HG03460 (cell line): ENCODE measurements around the gene HAUS8.
"Not testable (repeated sequence)": the region's sequence is repeated elsewhere in the genome, so short reads cannot be mapped to it uniquely, and the experiment has no call there.

Source experiments
- ATAC-seq: cut with Tn5 transposase; IDR thresholded peaks from one replicate; pipeline ENCODE4 v1.9.1; 2021; ENCODE audit not compliant: unreplicated experiment

Gene HAUS8

DNA sequence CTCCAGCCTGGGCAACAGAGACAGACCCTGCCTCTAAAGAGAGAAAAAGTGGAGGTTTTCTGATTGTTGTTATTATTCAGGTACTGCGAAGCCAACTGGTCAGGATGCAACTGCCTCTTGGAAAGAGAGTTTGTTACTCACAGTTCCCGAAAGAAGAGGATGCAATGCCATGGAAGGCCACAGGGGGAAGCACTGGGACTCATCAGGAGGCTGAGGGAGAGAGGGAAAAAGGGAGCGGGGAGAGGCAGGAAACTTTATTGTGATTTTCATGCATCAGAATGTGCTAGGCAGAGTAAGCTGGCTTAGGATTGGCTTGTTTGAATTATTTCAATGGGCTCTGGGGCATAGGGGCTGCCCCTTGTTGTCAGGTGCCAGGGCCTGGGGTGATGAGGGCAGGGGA, 27.9 kb upstream of the HAUS8 start:
- no peak for ATAC-seq

DNA sequence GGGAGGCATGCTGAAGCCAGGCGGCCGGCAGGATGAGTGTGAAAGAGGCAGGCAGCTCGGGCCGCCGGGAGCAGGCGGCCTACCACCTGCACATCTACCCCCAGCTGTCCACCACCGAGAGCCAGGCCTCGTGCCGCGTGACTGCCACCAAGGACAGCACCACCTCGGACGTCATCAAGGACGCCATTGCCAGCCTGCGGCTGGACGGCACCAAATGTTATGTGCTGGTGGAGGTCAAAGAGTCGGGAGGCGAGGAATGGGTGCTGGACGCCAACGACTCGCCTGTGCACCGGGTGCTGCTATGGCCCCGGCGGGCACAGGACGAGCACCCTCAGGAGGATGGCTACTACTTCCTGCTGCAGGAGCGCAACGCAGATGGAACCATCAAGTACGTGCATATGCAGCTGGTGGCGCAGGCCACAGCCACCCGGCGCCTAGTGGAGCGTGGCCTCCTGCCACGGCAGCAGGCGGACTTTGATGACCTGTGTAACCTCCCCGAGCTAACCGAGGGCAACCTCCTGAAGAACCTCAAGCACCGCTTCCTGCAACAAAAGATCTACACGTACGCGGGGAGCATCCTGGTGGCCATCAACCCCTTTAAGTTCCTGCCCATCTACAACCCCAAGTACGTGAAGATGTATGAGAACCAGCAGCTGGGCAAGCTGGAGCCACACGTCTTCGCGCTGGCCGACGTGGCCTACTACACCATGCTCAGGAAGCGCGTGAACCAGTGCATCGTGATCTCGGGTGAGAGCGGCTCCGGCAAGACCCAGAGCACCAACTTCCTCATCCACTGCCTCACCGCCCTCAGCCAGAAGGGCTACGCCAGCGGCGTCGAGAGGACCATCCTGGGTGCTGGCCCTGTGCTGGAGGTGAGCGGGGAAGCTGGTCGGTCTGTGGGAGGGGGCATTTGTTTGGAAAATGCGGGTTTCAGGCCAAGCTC, 26.7 kb upstream of the HAUS8 start:
- ATAC-seq: no peak

DNA sequence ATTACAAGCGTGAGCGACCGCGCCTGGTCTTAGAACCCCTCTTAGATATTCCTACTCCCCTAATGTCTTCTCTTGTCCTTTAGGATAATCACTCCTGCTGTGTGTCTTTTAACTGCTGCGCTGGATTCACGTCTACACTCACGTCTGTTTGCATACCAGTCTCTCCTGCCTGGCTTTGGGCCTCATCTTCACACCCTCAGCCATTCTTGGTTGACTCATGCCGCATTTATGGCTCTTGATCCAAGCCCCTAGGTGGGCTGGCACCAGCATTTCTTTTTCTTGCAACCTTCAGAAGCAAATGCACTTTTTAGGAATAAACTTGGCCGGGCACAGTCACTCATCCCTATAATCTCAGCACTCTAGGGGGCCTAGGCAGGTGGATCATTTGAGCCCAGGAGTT, 23.1 kb upstream of the HAUS8 start:
- no peak for ATAC-seq

DNA sequence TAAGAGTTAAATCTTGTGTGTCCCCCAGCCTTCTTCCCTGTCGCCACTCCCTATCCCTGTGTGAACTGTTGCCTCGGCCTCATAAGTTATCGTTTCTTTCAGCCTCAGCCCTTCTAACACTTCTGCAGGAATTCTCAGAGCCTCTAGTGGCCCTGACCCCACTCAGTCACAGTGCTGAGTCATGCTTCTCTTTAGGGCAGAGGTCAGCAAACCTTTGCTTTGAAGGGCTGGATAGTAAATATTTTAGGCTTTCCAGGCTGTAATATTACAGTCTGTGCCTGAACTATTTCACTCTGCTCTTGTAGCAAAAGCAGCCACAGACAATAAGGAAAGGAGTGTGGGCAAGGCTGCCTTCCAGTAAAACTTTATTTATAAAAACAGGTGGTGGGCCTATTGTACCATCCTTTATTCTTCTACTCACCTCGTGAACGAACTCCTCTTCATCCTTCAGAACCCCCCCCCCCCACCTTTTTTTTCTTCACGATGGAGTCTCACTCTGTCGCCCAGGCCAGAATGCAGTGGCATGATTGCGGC, 22.4 kb upstream of the HAUS8 start:
- ATAC-seq: no peak

DNA sequence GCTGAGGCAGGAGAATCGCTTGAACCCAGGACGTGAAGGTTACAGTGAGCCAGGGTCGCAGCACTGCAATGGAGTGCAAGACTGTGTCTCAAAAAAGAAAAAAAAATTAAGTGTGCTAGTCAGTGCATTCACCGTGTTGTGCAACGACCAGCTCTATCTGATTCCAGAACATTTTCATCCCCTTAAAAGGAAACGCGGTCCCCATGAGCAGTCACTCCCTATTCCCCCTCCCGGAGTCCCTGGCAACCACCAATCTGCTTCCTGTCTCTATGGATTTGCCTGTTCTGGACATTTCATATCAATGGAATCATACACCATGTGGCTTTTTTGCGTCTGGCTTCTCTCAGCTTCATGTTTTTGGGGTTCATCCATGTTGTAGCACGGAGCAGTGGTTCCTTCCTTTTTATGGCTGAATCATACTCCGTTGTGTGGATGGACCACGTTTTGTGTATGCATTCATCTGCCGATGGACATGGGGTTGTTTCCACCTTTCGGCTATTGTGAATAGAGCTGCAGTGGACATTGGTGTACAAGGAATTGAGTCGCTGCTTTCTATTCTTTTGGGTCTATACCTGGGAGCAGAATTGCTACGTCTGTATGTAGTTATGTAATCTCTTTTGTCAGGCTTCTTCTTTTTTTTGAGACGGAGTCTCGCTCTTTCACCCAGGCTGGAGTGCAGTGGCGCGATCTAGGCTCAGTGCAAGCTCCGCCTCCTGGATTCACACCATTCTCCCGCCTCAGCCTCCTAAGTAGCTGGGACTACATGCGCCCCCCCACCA, 20.1 kb upstream of the HAUS8 start:
- ATAC-seq: no peak

DNA sequence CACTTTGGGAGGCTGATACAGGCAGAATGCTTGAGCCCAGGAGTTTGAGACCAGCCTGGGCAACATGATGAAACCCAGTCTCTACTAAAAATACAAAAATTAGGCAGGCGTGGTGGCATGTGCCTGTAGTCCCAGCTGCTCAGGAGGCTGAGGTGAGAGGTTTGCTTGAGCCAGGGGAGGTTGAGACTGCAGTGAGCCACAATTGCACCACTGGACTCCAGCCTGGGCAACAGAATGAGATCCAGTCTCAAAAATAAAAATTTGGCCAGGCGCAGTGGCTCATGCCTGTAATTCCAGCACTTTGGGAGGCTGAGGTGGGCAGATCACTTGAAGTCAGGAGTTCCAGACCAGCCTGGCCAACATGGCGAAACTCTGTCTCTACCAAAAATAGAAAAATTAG, 19.4 kb upstream of the HAUS8 start:
- ATAC-seq: not testable (repeated sequence)

DNA sequence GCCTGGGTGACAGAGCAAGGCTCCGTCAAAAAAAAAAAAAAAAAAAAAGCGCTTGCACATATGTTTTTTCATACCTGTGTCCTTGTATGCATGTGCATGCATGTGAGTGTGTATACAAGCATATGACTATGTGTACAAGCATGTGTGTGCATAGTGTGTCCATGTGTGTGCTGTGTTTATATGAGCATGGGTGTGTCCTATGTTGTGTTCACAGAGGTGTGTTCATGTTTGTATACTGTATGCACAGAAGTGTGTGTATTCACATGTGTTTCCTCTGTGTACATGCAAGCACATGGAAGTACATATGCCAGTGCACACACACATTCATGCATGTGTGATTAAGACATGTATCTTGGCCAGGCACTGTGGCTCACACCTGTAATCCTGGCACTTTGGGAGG, 17.4 kb upstream of the HAUS8 start:
- no peak for ATAC-seq

DNA sequence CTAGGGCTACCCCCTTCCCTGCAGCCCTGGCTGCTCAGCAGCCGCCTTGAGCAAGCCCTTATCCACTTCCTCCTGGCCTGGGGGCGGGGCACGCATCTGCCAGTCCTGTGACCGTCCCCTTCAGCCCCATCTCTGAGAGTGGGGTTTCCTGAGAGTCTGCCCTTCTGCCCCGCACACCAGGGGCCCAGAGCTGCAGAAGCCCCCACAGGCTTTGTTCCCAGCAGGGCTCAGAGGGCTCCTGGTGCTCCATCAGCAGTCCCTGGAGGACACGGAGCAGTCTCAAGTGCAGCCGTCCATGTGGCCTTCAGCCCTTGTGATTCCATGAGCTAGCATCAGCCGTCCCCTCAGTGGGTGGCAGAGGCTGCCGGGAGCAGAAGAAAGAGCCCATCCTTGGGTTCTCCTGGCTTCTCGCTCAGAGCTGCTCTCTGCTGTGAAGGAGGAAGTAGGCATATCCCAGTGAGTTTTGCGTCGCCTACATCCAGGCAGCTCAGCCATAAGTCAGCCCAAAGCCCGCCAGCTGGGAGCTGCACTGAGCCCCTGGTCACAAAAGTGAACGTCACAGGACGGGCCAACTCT, 16.6 kb upstream of the HAUS8 start:
- no peak for ATAC-seq

DNA sequence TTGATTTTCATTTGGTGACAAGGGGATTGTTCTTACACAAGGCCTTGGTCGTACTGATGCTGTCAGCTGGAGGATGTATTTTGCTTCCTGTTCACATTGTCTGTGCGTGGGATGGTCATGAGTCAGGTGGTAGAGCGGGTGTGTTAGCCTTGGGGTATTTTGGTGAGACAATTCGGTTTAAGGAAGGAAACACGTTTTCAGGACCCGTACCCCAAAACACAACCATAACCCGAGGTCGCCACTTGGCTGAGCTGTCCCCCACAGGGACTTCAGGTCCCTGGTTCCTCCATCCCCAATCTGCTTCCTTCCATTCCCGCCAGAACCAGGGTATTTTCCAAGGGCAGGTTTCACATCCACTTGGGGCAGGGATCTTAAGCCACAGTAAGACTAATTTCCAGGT, 15.3 kb upstream of the HAUS8 start:
- ATAC-seq: no peak

DNA sequence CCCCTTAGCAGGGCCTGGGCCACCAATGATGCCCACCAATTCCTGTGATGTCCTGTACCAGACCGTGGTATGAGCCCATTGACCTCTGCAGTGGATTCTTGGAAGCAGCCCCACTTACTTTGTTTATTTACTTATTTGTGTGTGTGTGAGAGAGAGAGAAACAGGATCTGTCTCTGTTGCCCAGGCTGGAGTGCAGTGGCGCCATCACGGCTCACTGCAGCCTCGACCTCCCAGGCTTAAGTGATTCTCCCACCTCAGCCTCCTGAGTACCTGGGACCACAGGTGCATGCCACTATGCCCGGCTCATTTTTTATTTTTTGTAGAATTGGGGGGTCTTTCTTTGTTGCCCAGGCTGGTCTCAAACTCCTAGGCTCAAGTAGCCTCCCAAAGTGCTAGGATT, 13.3 kb upstream of the HAUS8 start:
- no peak for ATAC-seq

DNA sequence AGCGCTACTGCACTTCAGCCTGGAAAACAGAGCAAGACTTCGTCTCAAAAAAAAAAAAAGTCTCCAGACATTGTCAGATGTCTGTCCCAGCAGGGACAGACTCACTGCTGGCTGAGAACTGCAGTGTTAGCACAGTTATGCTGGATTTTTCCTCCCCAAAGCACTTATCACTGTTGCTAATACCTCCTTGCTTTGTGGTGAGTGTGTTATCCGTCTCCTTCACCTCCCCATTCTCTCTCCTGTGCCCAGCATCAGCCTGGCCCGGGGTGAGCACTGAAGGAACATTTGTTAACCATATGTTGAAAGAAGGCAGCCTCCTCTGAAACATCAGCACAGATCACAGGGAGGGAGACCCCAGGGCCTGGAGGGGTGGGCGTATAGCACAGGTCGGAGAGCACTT, 11.6 kb upstream of the HAUS8 start:
- no peak for ATAC-seq

DNA sequence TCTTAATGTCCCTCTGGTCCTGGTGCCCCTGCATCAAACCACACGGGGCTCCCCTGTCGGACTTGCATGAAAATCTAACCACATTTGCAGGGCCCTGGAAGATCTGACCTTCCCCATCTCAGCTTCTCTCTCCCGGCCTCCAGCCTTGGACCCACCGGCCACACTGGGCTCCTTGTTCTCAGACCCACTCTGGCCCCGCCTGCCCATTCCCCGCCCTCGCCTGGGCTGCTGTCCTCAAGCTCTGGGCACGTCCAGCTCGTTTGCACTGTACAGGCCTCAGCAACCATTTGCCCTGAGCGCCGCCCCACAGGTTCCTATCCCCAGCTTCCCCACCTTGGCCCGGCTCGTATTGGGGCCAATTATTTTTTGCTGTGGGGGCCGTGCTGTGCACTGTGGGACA, 10.9 kb upstream of the HAUS8 start:
- ATAC-seq: no peak

DNA sequence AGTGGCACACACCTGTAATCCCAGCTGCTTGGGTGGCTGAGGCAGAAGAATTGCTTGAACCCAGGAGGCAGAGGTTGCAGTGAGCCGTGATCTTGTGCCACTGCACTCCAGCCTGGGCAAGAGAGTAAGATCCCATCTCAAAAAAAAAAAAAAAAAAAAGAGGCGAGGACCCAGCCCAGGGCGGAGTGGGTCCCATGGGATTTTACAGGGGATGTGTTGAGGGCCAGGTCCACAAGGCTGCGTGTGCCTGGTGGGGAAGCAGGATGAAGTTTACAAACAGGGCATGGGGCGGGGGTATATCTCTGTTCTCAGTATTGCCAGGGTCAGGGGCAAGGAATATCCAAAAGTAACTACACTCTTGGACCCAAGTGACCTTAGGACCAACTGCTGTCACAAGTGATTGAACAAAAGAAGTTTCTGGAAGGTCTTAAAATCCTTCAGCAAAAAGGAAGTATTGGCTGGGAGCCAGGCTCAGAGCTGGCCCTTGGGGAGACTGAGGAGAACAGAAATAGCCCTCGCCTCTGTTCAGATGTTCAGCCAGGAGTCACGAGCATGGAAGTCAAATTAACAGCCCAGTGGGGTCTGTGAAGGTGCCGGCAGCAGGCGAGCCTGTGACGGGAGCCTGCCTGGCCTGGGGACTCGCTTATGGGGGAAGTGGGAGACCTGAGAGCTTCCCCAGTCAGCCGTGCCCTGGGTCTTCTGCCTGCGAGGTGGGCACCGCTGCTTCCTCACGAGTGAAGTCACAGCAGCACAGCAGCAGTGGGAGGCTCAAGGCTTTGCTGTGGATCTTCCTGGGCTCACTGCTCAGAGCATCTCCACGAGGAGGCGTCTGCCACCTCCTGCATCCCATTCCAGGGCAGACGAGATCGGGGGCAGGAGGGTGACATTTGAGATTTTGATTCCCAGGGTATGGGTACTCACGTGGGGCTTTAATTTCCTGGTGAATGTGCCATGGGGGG, 6.7 kb upstream of the HAUS8 start:
- ATAC-seq: no peak

DNA sequence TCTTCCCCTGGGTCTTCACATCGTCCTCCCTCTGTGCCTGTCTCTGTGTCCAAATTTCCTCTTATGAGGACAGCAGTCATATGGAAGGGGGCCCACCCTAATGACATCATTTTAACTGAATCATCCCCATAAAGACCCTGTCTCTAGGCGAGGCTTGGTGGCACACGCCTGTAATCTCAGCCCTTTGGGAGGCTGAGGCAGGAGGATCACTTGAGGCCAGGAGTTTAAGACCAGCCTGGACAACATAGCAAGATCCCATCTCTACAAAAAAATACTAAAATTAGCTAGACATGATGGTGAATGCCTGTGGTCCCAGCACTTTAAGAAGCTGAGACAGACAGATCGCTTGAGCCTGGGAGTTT, 5.2 kb upstream of the HAUS8 start:
- ATAC-seq: no peak

DNA sequence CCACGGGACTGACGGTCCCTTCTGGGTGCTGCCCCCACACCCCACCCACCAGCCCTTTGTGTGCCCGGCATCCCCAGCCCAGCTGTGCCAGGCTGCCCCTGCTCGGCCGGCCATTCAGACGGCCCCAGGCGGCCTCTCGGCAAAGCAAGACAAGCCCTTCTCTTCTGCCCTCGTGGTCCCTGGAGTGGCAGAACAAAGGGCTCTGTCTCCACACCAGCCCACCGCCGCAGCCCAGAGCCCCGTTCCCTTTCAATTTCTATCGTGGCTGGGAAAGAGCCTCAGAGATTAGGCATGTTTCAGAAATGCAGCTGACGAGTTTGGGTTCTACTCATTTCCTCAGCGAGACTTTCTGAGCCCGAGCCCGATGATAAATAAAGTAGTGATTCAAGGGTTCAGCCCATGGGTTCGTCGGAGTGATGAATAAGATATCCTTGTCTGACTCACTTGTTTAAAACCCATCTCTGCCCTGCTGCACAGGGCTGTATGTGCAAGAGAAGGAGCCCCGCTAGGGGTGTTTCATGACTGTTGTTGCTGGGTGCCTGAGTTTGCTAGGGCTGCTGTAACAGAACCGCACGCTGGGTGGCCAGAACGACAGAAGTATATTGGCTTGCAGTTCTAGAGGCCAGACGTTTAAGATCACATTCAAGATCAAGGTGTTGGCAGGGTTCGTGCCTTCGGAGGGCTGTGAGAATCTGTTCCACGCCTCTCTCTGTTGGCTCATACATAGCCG, 4.6 kb upstream of the HAUS8 start:
- ATAC-seq: no peak

DNA sequence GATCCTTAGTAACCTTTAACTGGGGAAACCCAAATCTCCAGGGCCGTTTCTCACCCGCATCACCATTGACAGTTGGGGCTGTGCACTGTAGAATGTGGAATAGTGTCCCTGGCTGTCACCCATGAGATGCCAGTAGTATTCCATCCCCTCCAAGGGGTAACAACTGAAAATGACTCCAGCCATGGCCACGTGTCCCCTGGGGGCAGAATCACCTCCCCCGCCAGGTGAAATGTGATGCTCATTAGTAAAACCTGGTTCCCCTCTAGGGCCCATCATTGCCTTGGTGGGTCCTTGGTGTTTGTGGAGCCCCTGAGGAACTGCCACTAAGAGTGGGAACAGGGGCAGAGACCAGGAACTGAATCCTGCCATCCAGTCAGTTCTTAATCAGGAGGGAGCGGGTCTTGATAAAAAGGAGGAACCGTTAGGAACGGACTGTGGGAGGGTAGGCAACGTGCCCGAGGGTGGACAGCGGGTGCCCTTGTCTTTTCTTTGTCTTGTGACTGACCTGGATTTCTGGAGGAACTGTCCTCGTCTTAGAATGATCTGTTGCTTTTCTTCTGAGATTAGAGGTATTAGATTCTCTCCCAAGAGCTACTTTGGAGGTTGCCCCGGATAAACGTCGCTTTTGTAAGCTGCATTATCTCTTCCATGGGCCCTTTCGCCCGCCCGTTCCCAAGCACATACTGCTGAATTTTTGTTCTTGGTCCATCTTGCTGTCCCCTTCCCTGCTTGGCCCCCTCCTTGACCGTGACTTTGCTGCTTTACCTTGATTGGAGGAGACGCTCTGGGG, 3.9 kb upstream of the HAUS8 start:
- no peak for ATAC-seq

DNA sequence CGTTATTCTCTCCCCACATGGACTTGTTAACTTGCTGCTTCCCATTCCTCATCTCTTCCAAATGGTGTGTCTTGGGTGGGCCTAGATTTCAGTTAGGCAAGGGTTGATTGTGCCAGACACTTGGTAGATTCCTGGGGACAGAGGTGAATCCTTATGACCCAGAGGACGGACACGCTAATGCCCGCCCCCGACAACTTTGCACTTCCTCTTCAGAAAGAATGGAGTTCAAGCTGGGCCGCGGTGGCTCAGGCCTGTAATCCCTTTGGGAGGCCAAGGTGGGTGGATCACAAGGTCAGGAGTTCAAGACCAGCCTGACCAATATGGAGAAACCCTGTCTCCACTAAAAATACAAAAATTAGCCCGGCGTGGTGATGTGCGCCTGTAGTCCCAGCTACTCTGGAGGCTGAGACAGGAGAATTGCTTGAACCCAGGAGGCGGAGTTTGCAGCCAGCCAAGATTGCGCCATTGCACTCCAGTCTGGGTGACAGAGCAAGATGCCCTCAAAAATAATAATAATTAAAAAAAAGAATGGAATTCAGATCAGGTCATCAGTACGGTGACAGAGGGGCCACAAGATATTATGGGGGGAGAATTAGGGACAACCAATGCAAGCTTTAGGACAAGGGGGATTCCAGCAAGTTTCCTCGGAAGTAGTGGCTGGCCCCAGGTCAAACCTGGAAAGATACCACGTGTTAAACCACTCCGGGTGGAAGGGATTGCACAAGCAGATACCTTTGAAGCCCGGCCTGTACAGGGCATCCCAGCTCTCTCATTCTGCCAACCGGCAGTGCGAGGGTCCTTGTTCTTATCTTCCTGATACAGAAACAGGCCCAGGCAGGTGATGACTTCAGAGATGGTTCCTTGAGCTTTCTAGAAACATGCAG, 3.0 kb upstream of the HAUS8 start:
- ATAC-seq: no peak

DNA sequence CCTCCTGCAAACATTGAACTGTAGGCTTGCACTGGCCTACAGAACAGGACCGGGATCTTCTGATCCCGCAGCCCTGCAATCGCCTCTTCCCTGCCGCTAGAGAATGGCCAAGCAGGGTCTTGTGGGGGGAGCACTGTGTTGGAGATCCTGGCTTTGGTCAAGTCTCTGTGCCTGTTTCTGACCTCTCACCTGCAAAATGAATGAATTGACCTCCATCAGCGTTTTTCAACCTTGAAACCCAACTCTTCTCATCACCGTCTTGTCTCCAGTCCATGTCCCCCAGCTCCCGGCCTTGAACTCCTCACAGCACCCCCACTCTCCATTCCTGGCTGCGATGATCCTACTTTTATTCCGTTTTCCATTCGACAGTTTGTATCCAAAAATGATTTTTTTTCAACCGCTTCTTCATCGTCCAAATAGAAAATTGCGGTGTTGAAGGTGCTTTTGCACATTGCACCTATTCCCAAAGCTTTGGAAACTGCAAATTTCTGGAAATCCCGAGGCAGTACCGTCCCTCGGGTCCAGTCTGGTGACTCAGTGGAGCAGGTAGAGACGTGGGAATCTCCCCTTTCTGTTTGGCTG, 2.3 kb upstream of the HAUS8 start:
- no peak for ATAC-seq
